Parathyroid adenoma (tissue), 2 donors: Measurements from ENCODE around the gene TMEM151B.
A peak's percentile ranks its signal among the peaks of the same experiment; 100 is the strongest.

ENCODE experiments used
- H2AFZ ChIP-seq: fragments of 300-600 bp; sonication (generic); one replicate; pipeline ENCODE4 v1.7.0; 2017; ENCODE audit warnings: antibody characterized with exemption, mild to moderate bottlenecking
- H3K27ac ChIP-seq: fragments of 300-600 bp; sonication (generic); one replicate; pipeline ENCODE4 v1.7.0; 2017
- H3K27me3 ChIP-seq: fragments of 300-600 bp; sonication (generic); one replicate; pipeline ENCODE4 v1.7.0; 2017; ENCODE audit warnings: low read length; ENCODE audit not compliant: control insufficient read depth, insufficient read depth
- H3K36me3 ChIP-seq: fragments of 300-600 bp; sonication (generic); one replicate; pipeline ENCODE4 v1.7.0; 2017; ENCODE audit warnings: low read length; ENCODE audit not compliant: control insufficient read depth, insufficient read depth
- H3K4me1 ChIP-seq: fragments of 300-600 bp; sonication (generic); one replicate; pipeline ENCODE4 v1.7.0; 2017; ENCODE audit warnings: control low read depth
- H3K4me2 ChIP-seq: fragments of 300-600 bp; sonication (generic); one replicate; pipeline ENCODE4 v1.7.0; 2017; ENCODE audit warnings: low read length
- H3K4me3 ChIP-seq: fragments of 300-600 bp; sonication (generic); one replicate; pipeline ENCODE4 v1.7.0; 2017; ENCODE audit warnings: low read depth, low read length
- H3K79me2 ChIP-seq: fragments of 300-600 bp; sonication (generic); one replicate; pipeline ENCODE4 v1.7.0; 2017; ENCODE audit warnings: control low read depth
- H3K9ac ChIP-seq: fragments of 300-600 bp; sonication (generic); one replicate; pipeline ENCODE4 v1.7.0; 2017; ENCODE audit warnings: mild to moderate bottlenecking
- H3K9me3 ChIP-seq: fragments of 300-600 bp; sonication (generic); one replicate; pipeline ENCODE4 v1.7.0; 2017; ENCODE audit warnings: low read length; ENCODE audit not compliant: control insufficient read depth
- CTCF ChIP-seq: fragments of 300-600 bp; sonication (generic); IDR thresholded peaks from one replicate; pipeline ENCODE4 v1.7.0; 2017; ENCODE audit warnings: antibody characterized with exemption, mild to moderate bottlenecking
- donor health status: primary hyperparathyroidism.

Gene TMEM151B

GRCh38 chr6:44232676-44233566, 37.3 kb upstream of the TMEM151B start:
- H3K27ac ChIP-seq: no peak overlapping the region
- no peak overlapping the region for H2AFZ ChIP-seq
- no peak for TF ChIP-seq CTCF
- H3K9me3 ChIP-seq: no peaks in the 10 kb centered on the region
- no peaks in the 10 kb centered on the region for H3K36me3 ChIP-seq
- no peak overlapping the region for H3K9ac ChIP-seq
- H3K4me1 ChIP-seq: peaks cover 24% of the 10 kb centered on the region
- H3K4me2 ChIP-seq: no peak overlapping the region
- H3K27me3 ChIP-seq: no peaks in the 10 kb centered on the region
- H3K79me2 ChIP-seq: no peaks in the 10 kb centered on the region
- no peak overlapping the region for H3K4me3 ChIP-seq

- Histone ChIP-seq H3K4me3 (no peak overlapping the region), H3K9ac (no peak overlapping the region), H3K79me2 (no peaks in the 10 kb centered on the region), H2AFZ (no peak overlapping the region), H3K27ac (peak overlapping the region; percentile 57), H3K36me3 (no peaks in the 10 kb centered on the region), H3K9me3 (no peaks in the 10 kb centered on the region), H3K4me1 (peaks cover 30% of the 10 kb centered on the region), H3K27me3 (no peaks in the 10 kb centered on the region), H3K4me2 (no peak overlapping the region)
- TF ChIP-seq CTCF: no peak
Observed at GRCh38 chr6:44233567-44234100, 36.6 kb upstream of the TMEM151B start.

GRCh38 chr6:44234101-44235025, 35.9 kb upstream of the TMEM151B start:
- no peaks in the 10 kb centered on the region for H3K36me3 ChIP-seq
- H2AFZ ChIP-seq: peak overlapping the region; percentile 75
- peak; percentile 71 for TF ChIP-seq CTCF
- no peak overlapping the region for H3K9ac ChIP-seq
- H3K79me2 ChIP-seq: no peaks in the 10 kb centered on the region
- H3K4me1 ChIP-seq: peaks cover 30% of the 10 kb centered on the region
- H3K9me3 ChIP-seq: no peaks in the 10 kb centered on the region
- H3K4me2 ChIP-seq: no peak overlapping the region
- H3K27ac ChIP-seq: peak overlapping the region; percentile 57
- H3K4me3 ChIP-seq: no peak overlapping the region
- H3K27me3 ChIP-seq: no peaks in the 10 kb centered on the region

GRCh38 chr6:44235269-44235668, 35.0 kb upstream of the TMEM151B start:
- Histone ChIP-seq H3K79me2 (no peaks in the 10 kb centered on the region), H3K27me3 (no peaks in the 10 kb centered on the region), H3K4me1 (peaks cover 30% of the 10 kb centered on the region), H3K4me2 (no peak overlapping the region), H3K36me3 (no peaks in the 10 kb centered on the region), H3K9ac (no peak overlapping the region), H2AFZ (peak overlapping the region; percentile 75), H3K4me3 (no peak overlapping the region), H3K9me3 (no peaks in the 10 kb centered on the region), H3K27ac (peak overlapping the region; percentile 57)
- no peak for TF ChIP-seq CTCF
